Neural cell (in vitro differentiated cells): ENCODE measurements around the gene CPNE9. TPM values are rescaled to one million over a fixed set of nuclear protein-coding genes. Genes with fewer than 3 reads are reported as not detected.

Experiments used
- H2AFZ ChIP-seq: fragments of 200-600, 300-800 bp; sonication (generic), shearing (Covaris generic); 2 replicates; pipeline ENCODE4 v1.6.0; 2014; ENCODE audit warnings: low read depth, mild to moderate bottlenecking, antibody characterized with exemption, low read length, moderate library complexity
- H3F3A ChIP-seq: fragments of 200-600 bp; shearing (Covaris generic); 2 replicates; pipeline ENCODE4 v1.6.1; 2016; ENCODE audit warnings: mild to moderate bottlenecking, moderate library complexity, mixed read lengths, antibody characterized with exemption, low read length; ENCODE audit not compliant: insufficient read depth, poor library complexity, severe bottlenecking
- H3K27ac ChIP-seq: fragments of 200-600, 300-800 bp; sonication (generic), shearing (Covaris generic); 2 replicates; pipeline ENCODE4 v1.5.1; 2014; ENCODE audit warnings: mild to moderate bottlenecking, low read length, moderate library complexity
- H3K27me3 ChIP-seq: fragments of 300-800, 200-600 bp; sonication (generic), shearing (Covaris generic); 2 replicates; pipeline ENCODE4 v1.6.0; 2014; ENCODE audit warnings: mild to moderate bottlenecking, low read depth, low read length, moderate library complexity; ENCODE audit not compliant: insufficient read depth
- H3K36me3 ChIP-seq: fragments of 300-800, 200-600 bp; sonication (generic), shearing (Covaris generic); 2 replicates; pipeline ENCODE4 v1.5.1; 2014; ENCODE audit warnings: mild to moderate bottlenecking, antibody characterized with exemption, low read length, moderate library complexity; ENCODE audit not compliant: insufficient read depth
- H3K4me2 ChIP-seq: fragments of 300-800, 200-600 bp; sonication (generic), shearing (Covaris generic); 2 replicates; pipeline ENCODE4 v1.6.0; 2014; ENCODE audit warnings: mild to moderate bottlenecking, low read length
- H3K4me3 ChIP-seq: fragments of 300-800, 200-600 bp; sonication (generic), shearing (Covaris generic); 2 replicates; pipeline ENCODE4 v1.5.1; 2014; ENCODE audit warnings: mild to moderate bottlenecking, low read length, moderate library complexity
- H3K79me2 ChIP-seq: fragments of 200-600 bp; shearing (Covaris generic); replicated peaks from 2 replicates; pipeline ENCODE4 v1.6.0; 2014; ENCODE audit warnings: mild to moderate bottlenecking, low read length, moderate library complexity; ENCODE audit not compliant: insufficient read depth
- H3K9ac ChIP-seq: fragments of 300-800, 200-600 bp; sonication (generic), shearing (Covaris generic); 2 replicates; pipeline ENCODE4 v1.6.1; 2016; ENCODE audit warnings: mild to moderate bottlenecking, low read length, mixed read lengths
- H3K9me2 ChIP-seq: fragments of 200-600 bp; shearing (Covaris generic); 2 replicates; pipeline ENCODE4 v1.6.1; 2016; ENCODE audit warnings: mild to moderate bottlenecking, low read length, mixed read lengths; ENCODE audit not compliant: insufficient read depth
- H3K9me3 ChIP-seq: fragments of 200-600, 300-800 bp; sonication (generic), shearing (Covaris generic); 2 replicates; pipeline ENCODE4 v1.6.1; 2016; ENCODE audit warnings: mild to moderate bottlenecking, mixed run types, low read length, moderate library complexity, mixed read lengths
- H4K20me1 ChIP-seq: fragments of 200-600 bp; shearing (Covaris generic); 2 replicates; pipeline ENCODE4 v1.6.1; 2016; ENCODE audit warnings: mild to moderate bottlenecking, mixed run types; ENCODE audit not compliant: insufficient read depth
- CTCF ChIP-seq: fragments of 450-650 bp; IDR thresholded peaks from 2 replicates; pipeline ENCODE4 v1.5.1; 2014; ENCODE audit warnings: antibody characterized with exemption, mild to moderate bottlenecking, moderate library complexity; ENCODE audit not compliant: poor library complexity, severe bottlenecking
- EP300 ChIP-seq: fragments of 450-650 bp; conservative IDR thresholded peaks from 2 replicates; pipeline ENCODE4 v1.6.1; 2014; ENCODE audit warnings: antibody characterized with exemption, mild to moderate bottlenecking, moderate library complexity; ENCODE audit not compliant: poor library complexity, severe bottlenecking
- EZH2 ChIP-seq: fragments of 200-600, 300-800 bp; shearing (Covaris generic), sonication (generic); IDR thresholded peaks from 2 replicates; pipeline ENCODE4 v1.6.1; 2014; ENCODE audit warnings: antibody characterized with exemption, low read length, borderline replicate concordance, mild to moderate bottlenecking; ENCODE audit not compliant: insufficient read depth, poor library complexity, severe bottlenecking
- MXI1 ChIP-seq: fragments of 450-650 bp; conservative IDR thresholded peaks from 2 replicates; pipeline ENCODE4 v1.6.1; 2014; ENCODE audit warnings: antibody characterized with exemption, mild to moderate bottlenecking; ENCODE audit not compliant: poor library complexity, severe bottlenecking
- POLR2AphosphoS5 ChIP-seq: IDR thresholded peaks from 2 replicates; pipeline ENCODE4 v1.6.1; 2012
- RAD21 ChIP-seq: fragments of 450-650 bp; conservative IDR thresholded peaks from 2 replicates; pipeline ENCODE4 v1.6.1; 2014; ENCODE audit warnings: antibody characterized with exemption, mild to moderate bottlenecking, moderate library complexity
- REST ChIP-seq: IDR thresholded peaks from 2 replicates; pipeline ENCODE4 v1.6.1; 2012; ENCODE audit warnings: borderline replicate concordance
- SMC3 ChIP-seq: fragments of 450-650 bp; conservative IDR thresholded peaks from 2 replicates; pipeline ENCODE4 v1.6.1; 2014; ENCODE audit warnings: antibody characterized with exemption, mild to moderate bottlenecking, moderate library complexity; ENCODE audit not compliant: poor library complexity
- TAF1 ChIP-seq: IDR thresholded peaks from 2 replicates; pipeline ENCODE4 v1.6.1; 2012; ENCODE audit warnings: low read depth
- polyA plus RNA-seq: library from polyadenylated mRNA; depleted of rRNA; stranded (reverse); fragments of >200 nt; gene quantifications from 2 replicates; pipeline ENCODE4 v1.2.3, GENCODE V29; 2014

Gene CPNE9
- polyA plus RNA-seq, 1 donor from 2014 or later = 0.32 TPM

GRCh38 chr3:9712415-9712814 is 8.8 kb downstream of the CPNE9 start (continued):
- TF ChIP-seq CTCF (no peak), POLR2AphosphoS5 (no peak)

GRCh38 chr3:9713142-9713541 is 9.5 kb downstream of the CPNE9 start:
- H3K27ac ChIP-seq = no peak overlapping the region
- H3F3A ChIP-seq = no peaks in the 10 kb centered on the region
- H3K4me2 ChIP-seq = no peak overlapping the region
- H3K79me2 ChIP-seq = no peaks in the 10 kb centered on the region
- TF ChIP-seq POLR2AphosphoS5 = no peak
- no peak for TF ChIP-seq RAD21
- TF ChIP-seq TAF1 = no peak
- TF ChIP-seq EZH2 = no peak
- TF ChIP-seq EP300 = no peak
- TF ChIP-seq CTCF = no peak
- no peak for TF ChIP-seq REST
- TF ChIP-seq MXI1 = no peak
- TF ChIP-seq SMC3 = no peak
- no peak overlapping the region for H3K9ac ChIP-seq
- H3K27me3 ChIP-seq = no peaks in the 10 kb centered on the region
- H3K9me3 ChIP-seq = no peaks in the 10 kb centered on the region
- no peaks in the 10 kb centered on the region for H4K20me1 ChIP-seq
- H3K36me3 ChIP-seq = no peaks in the 10 kb centered on the region
- no peak overlapping the region for H2AFZ ChIP-seq
- H3K9me2 ChIP-seq = no peaks in the 10 kb centered on the region
- H3K4me3 ChIP-seq = no peak overlapping the region

- H3K9me3 ChIP-seq = no peaks in the 10 kb centered on the region
- H3K4me3 ChIP-seq = no peak overlapping the region
- H3K27ac ChIP-seq = no peak overlapping the region
- no peaks in the 10 kb centered on the region for H3F3A ChIP-seq
- TF ChIP-seq EP300 = no peak
- TF ChIP-seq EZH2 = no peak
- no peak for TF ChIP-seq SMC3
- no peak for TF ChIP-seq POLR2AphosphoS5
- TF ChIP-seq TAF1 = no peak
- TF ChIP-seq MXI1 = no peak
- TF ChIP-seq CTCF = no peak
- no peak for TF ChIP-seq REST
- TF ChIP-seq RAD21 = no peak
- H3K9ac ChIP-seq = no peak overlapping the region
- H4K20me1 ChIP-seq = no peaks in the 10 kb centered on the region
- no peak overlapping the region for H3K4me2 ChIP-seq
- H2AFZ ChIP-seq = no peak overlapping the region
- no peaks in the 10 kb centered on the region for H3K79me2 ChIP-seq
- no peaks in the 10 kb centered on the region for H3K27me3 ChIP-seq
- H3K36me3 ChIP-seq = no peaks in the 10 kb centered on the region
- no peaks in the 10 kb centered on the region for H3K9me2 ChIP-seq
Observed at GRCh38 chr3:9715136-9715535, 11.5 kb downstream of the CPNE9 start.
